ENCODE results near the gene NOS1AP. TPM values are rescaled to one million over a fixed set of nuclear protein-coding genes. Genes with fewer than 3 reads are reported as not detected.
A peak's percentile ranks its signal among the peaks of the same experiment; 100 is the strongest.

Gene NOS1AP
- polyA plus RNA-seq, 1 of the 3 experiments (the other 2 are of a cell fraction): 0.03 TPM

DNA sequence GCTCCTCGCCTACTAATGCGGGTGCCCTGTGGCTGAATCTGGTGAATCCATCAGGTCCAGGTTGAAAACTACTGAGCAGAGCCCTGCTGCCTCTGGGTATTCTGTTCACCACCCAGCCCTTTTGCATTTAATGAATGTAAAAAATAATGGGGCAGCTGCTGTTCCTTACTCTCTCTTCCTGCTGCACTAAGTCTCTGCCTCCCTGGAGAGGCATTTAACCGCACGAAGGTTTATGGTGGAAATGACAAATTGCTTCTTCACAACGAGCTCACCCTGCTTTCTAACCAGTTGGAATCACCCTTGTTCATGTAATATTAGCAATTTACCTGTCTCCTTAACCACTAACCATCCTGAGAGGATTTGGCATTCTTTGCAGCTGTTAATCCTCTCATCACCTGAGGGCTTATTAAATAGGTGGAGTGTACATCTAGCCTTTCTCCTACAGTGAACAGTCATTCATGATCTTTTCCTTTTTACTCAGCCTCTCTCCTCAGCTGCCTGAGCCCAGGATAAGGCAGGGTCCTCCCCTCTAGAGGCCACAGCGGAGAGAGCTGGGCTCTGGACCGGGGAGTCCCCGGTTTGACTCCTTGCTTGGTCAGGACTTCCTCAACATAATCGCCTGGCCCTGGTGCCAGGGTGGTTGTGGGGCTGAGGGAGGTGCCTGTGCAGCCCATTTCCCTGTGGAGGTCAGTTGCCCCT is 97.6 kb downstream of the NOS1AP start:
- TF ChIP-seq RCOR1 (IDR thresholded peaks at IDR 0.05; ENCODE audit: low read length): no peak
- TF ChIP-seq, protein P1, sequence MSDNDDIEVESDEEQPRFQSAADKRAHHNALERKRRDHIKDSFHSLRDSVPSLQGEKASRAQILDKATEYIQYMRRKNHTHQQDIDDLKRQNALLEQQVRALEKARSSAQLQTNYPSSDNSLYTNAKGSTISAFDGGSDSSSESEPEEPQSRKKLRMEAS (IDR thresholded peaks at IDR 0.05; ENCODE audit: low read depth): no peak
- TF ChIP-seq, protein P2, sequence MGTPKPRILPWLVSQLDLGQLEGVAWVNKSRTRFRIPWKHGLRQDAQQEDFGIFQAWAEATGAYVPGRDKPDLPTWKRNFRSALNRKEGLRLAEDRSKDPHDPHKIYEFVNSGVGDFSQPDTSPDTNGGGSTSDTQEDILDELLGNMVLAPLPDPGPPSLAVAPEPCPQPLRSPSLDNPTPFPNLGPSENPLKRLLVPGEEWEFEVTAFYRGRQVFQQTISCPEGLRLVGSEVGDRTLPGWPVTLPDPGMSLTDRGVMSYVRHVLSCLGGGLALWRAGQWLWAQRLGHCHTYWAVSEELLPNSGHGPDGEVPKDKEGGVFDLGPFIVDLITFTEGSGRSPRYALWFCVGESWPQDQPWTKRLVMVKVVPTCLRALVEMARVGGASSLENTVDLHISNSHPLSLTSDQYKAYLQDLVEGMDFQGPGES (IDR thresholded peaks at IDR 0.05; ENCODE audit: low read depth, low read length): no peak
- TF ChIP-seq, protein P3, sequence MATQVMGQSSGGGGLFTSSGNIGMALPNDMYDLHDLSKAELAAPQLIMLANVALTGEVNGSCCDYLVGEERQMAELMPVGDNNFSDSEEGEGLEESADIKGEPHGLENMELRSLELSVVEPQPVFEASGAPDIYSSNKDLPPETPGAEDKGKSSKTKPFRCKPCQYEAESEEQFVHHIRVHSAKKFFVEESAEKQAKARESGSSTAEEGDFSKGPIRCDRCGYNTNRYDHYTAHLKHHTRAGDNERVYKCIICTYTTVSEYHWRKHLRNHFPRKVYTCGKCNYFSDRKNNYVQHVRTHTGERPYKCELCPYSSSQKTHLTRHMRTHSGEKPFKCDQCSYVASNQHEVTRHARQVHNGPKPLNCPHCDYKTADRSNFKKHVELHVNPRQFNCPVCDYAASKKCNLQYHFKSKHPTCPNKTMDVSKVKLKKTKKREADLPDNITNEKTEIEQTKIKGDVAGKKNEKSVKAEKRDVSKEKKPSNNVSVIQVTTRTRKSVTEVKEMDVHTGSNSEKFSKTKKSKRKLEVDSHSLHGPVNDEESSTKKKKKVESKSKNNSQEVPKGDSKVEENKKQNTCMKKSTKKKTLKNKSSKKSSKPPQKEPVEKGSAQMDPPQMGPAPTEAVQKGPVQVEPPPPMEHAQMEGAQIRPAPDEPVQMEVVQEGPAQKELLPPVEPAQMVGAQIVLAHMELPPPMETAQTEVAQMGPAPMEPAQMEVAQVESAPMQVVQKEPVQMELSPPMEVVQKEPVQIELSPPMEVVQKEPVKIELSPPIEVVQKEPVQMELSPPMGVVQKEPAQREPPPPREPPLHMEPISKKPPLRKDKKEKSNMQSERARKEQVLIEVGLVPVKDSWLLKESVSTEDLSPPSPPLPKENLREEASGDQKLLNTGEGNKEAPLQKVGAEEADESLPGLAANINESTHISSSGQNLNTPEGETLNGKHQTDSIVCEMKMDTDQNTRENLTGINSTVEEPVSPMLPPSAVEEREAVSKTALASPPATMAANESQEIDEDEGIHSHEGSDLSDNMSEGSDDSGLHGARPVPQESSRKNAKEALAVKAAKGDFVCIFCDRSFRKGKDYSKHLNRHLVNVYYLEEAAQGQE (IDR thresholded peaks at IDR 0.05; ENCODE audit: low read depth, low read length): no peak
- no peak for TF ChIP-seq JUND (IDR thresholded peaks at IDR 0.05)
- no peak for TF ChIP-seq RXRA (IDR thresholded peaks at IDR 0.05; ENCODE audit: borderline replicate concordance, low read depth)
- TF ChIP-seq RFX5 (IDR thresholded peaks at IDR 0.05; ENCODE audit: low read length): no peak
- TF ChIP-seq USF2 (IDR thresholded peaks at IDR 0.05; ENCODE audit: borderline replicate concordance, low read depth, low read length): no peak
- TF ChIP-seq, protein P4, sequence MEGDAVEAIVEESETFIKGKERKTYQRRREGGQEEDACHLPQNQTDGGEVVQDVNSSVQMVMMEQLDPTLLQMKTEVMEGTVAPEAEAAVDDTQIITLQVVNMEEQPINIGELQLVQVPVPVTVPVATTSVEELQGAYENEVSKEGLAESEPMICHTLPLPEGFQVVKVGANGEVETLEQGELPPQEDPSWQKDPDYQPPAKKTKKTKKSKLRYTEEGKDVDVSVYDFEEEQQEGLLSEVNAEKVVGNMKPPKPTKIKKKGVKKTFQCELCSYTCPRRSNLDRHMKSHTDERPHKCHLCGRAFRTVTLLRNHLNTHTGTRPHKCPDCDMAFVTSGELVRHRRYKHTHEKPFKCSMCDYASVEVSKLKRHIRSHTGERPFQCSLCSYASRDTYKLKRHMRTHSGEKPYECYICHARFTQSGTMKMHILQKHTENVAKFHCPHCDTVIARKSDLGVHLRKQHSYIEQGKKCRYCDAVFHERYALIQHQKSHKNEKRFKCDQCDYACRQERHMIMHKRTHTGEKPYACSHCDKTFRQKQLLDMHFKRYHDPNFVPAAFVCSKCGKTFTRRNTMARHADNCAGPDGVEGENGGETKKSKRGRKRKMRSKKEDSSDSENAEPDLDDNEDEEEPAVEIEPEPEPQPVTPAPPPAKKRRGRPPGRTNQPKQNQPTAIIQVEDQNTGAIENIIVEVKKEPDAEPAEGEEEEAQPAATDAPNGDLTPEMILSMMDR (IDR thresholded peaks at IDR 0.05): no peak
- no peak for TF ChIP-seq ELF1 (IDR thresholded peaks at IDR 0.05)
- no peak for TF ChIP-seq USF1 (IDR thresholded peaks at IDR 0.05; ENCODE audit: borderline replicate concordance, low read depth)
- Histone ChIP-seq H3K9me2 (no peaks in the 10 kb centered on the region), H3K9ac (no peak overlapping the region), H2AFZ (ENCODE audit: low read depth) (no peak overlapping the region), H3K4me3 (ENCODE audit: low read depth in 2 of 2, low read length in 1 of 2) (no peak overlapping the region), H3F3A (replicated peaks; ENCODE audit: insufficient read depth) (no peaks in the 10 kb centered on the region), H3K36me3 (replicated peaks in 1 of 2; ENCODE audit: control insufficient read depth in 1 of 2, insufficient read depth in 2 of 2, low read length in 1 of 2) (no peaks in the 10 kb centered on the region), H3K9me3 (no peaks in the 10 kb centered on the region), H3K4me2 (no peak overlapping the region), H3K4me1 (ENCODE audit: control insufficient read depth in 1 of 2, insufficient read depth in 2 of 2, low read depth in 1 of 2, low read length in 1 of 2) (peaks cover 25 to 47% of the 10 kb centered on the region in 2 experiments; a peak in 3 of 4 replicates), H3K27me3 (ENCODE audit: insufficient read depth) (no peaks in the 10 kb centered on the region; the same call in 1 of the 2 replicates), H3K27ac (ENCODE audit: low read depth in 2 of 2, low read length in 1 of 2) (peak overlapping the region in 1 of 2 experiments; percentile 47; a peak in 1 of 4 replicates), H4K20me1 (ENCODE audit: insufficient read depth) (no peaks in the 10 kb centered on the region), H3K79me2 (ENCODE audit: insufficient read depth) (no peaks in the 10 kb centered on the region)
- 54% methylated on average over 8 of the region's 9 CpGs for WGBS (ENCODE audit: low lambda C conversion rate)
- POLR2A ChIA-PET: no interaction called here
- DNase-seq: no peak
- CTCF ChIA-PET: interaction anchor here (2.6 kb wide), 1 partner anchor 104 kb away, joined by 7 read pairs; no protein-coding TSS in a partner anchor

Data from SK-N-SH (cell line).